Osteoblast (primary cell): Measurements from ENCODE around the gene RLF. TPM values are rescaled to one million over a fixed set of nuclear protein-coding genes. Genes with fewer than 3 reads are reported as not detected.
A peak's percentile ranks its signal among the peaks of the same experiment; 100 is the strongest.

ENCODE experiments used
- DNase-seq: peaks from one replicate; pipeline ENCODE4 v3.0.0; 2011; ENCODE audit warnings: low spot score, mixed read lengths; ENCODE audit not compliant: insufficient read length; ENCODE audit errors: missing footprints
- H2AFZ ChIP-seq: 2 replicates; pipeline ENCODE4 v1.6.0; 2011; ENCODE audit warnings: mild to moderate bottlenecking, low read length
- H3K27ac ChIP-seq: 2 replicates; pipeline ENCODE4 v1.5.1; 2011; ENCODE audit warnings: mild to moderate bottlenecking, low read depth, low read length, moderate library complexity
- H3K27me3 ChIP-seq: 2 replicates; pipeline ENCODE4 v1.6.0; 2012; ENCODE audit warnings: mild to moderate bottlenecking, control low read depth, inconsistent platforms, low read length, moderate library complexity; ENCODE audit not compliant: insufficient read depth
- H3K36me3 ChIP-seq: 2 replicates; pipeline ENCODE4 v1.5.1; 2011; ENCODE audit warnings: mild to moderate bottlenecking, low read length, control low read depth, moderate library complexity; ENCODE audit not compliant: insufficient read depth
- H3K4me1 ChIP-seq: 2 replicates; pipeline ENCODE4 v1.5.1; 2011; ENCODE audit warnings: mild to moderate bottlenecking, low read length, control low read depth, moderate library complexity; ENCODE audit not compliant: insufficient read depth
- H3K4me2 ChIP-seq: 2 replicates; pipeline ENCODE4 v1.6.0; 2011; ENCODE audit warnings: mild to moderate bottlenecking, low read length; ENCODE audit not compliant: insufficient read depth
- H3K4me3 ChIP-seq: fragments of 200-600 bp; sonication (generic); 3 replicates; pipeline ENCODE4 v1.5.1; 2012; ENCODE audit warnings: mild to moderate bottlenecking, low read length, inconsistent platforms; ENCODE audit not compliant: insufficient read depth
- H3K79me2 ChIP-seq: 2 replicates; pipeline ENCODE4 v1.6.0; 2012; ENCODE audit warnings: mild to moderate bottlenecking, low read length, control low read depth, inconsistent platforms; ENCODE audit not compliant: insufficient read depth
- H3K9me3 ChIP-seq: 2 replicates; pipeline ENCODE4 v1.5.1; 2011; ENCODE audit warnings: low read depth, low read length, control low read depth
- H4K20me1 ChIP-seq: 2 replicates; pipeline ENCODE4 v1.6.0; 2012; ENCODE audit warnings: mild to moderate bottlenecking, low read length, control low read depth; ENCODE audit not compliant: insufficient read depth
- CTCF ChIP-seq: IDR thresholded peaks from 2 replicates; pipeline ENCODE4 v1.5.1; 2011; ENCODE audit warnings: mild to moderate bottlenecking, low read depth, low read length, moderate library complexity; ENCODE audit errors: extremely low read depth
- total RNA-seq: library from RNA; depleted of rRNA; stranded (reverse); fragments of >200 nt; gene quantifications from 2 replicates; pipeline ENCODE4 v1.2.3, GENCODE V29; 2012

The RLF gene
- total RNA-seq, 1 donor, result 29.7 TPM

- Histone ChIP-seq H3K27me3 (peaks cover 19% of the 10 kb centered on the region), H3K4me1 (no peaks in the 10 kb centered on the region), H3K4me2 (no peak overlapping the region), H3K27ac (no peak overlapping the region), H2AFZ (no peak overlapping the region), H3K9me3 (no peaks in the 10 kb centered on the region), H4K20me1 (no peaks in the 10 kb centered on the region), H3K79me2 (no peaks in the 10 kb centered on the region), H3K36me3 (no peaks in the 10 kb centered on the region), H3K4me3 (no peak overlapping the region)
- DNase-seq, result no peak
- TF ChIP-seq CTCF, result no peak
Measured at GRCh38 chr1:40133839-40134238, 27.3 kb upstream of the RLF start.

DNA sequence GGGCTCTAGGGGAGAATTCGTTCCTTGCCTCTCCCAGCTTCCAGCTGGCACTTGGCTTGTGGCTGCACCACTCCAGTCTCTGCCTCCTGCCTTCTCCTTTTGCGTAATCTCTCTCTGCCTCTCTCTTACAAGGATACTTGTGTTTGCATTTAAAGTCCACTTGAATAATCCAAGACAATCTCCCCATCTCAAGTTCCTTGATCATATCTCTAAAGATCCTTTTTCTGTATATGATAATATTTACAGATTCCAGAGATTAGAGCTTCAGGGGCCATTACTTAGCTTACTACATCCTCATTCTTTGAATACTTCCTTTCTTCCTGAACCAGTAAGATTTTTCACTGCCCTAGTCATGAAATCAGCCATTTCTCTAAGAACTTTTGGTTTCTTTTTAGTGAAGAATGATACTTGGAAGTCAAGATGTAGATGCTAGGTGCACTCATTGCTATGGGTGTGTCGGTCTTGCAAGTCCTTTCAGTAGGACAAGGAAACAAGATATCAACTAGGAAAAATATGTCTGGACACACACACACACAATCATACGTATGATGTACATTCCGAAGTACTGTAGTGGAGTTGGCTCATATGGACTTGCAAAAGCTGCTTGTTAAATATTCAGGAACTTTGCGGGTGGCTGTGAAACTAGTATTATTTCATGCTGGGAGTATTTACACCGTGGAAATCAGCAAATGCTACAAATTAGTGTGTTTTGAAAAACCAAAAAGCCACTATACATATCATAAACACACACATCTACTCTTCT is 20.8 kb upstream of the RLF start:
- Histone ChIP-seq H2AFZ (peak overlapping the region; percentile 54), H3K27me3 (peaks cover 21% of the 10 kb centered on the region), H3K27ac (no peak overlapping the region), H3K79me2 (no peaks in the 10 kb centered on the region), H3K4me2 (peak overlapping the region; percentile 59), H3K9me3 (no peaks in the 10 kb centered on the region), H3K4me1 (peaks cover 3% of the 10 kb centered on the region), H3K4me3 (no peak overlapping the region), H3K36me3 (no peaks in the 10 kb centered on the region), H4K20me1 (no peaks in the 10 kb centered on the region)
- TF ChIP-seq CTCF, result no peak
- DNase-seq, result peak; percentile 44

- H3K79me2 ChIP-seq, result no peaks in the 10 kb centered on the region
- H3K4me2 ChIP-seq, result no peak overlapping the region
- TF ChIP-seq CTCF, result no peak
- H3K4me3 ChIP-seq, result no peak overlapping the region
- no peak for DNase-seq
- peaks cover 30% of the 10 kb centered on the region for H3K27me3 ChIP-seq
- H3K36me3 ChIP-seq, result no peaks in the 10 kb centered on the region
- H3K27ac ChIP-seq, result no peak overlapping the region
- H3K9me3 ChIP-seq, result no peaks in the 10 kb centered on the region
- H2AFZ ChIP-seq, result no peak overlapping the region
- no peaks in the 10 kb centered on the region for H4K20me1 ChIP-seq
- peaks cover 3% of the 10 kb centered on the region for H3K4me1 ChIP-seq
Measured at GRCh38 chr1:40141878-40142535, 19.2 kb upstream of the RLF start.

DNA sequence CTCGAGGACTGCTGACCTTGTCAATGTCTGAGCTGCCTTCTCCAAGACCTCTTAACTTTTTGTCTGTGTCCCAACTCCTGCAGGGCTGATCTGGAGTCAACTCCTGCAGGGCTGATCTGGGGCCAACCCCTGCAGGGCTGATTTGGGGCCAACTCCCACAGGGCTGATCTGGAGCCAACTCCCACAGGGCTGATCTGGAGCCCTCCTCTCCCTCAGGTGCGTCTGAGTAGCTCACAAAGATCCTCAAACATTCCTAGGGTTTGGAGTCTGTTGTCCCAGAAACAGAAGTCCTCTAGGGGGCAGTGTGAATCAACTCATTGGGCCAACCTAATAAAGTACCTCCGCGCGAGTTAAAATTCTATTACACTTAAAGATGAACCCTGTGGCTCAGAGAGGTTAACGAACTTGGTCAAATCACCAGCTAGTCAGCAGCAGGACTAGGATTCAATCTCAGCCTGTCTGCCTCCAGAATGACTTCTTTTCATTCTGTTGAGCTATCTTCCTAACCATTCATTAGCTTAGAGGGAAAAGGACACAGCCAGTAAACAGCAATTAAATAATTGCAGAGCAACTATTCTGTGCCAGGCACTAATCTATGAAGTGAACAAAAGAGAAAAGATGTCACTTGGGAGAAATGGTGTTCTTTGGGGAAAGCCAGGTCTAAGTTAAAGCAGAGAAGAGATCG is 17.2 kb upstream of the RLF start:
- no peak overlapping the region for H2AFZ ChIP-seq
- H3K4me2 ChIP-seq, result no peak overlapping the region
- peak; percentile 91 for TF ChIP-seq CTCF

More for the DNA sequence above, 17.2 kb upstream of the RLF start:
- H3K9me3 ChIP-seq, result no peaks in the 10 kb centered on the region
- no peak overlapping the region for H3K27ac ChIP-seq
- no peaks in the 10 kb centered on the region for H3K36me3 ChIP-seq
- peaks cover 38% of the 10 kb centered on the region for H3K27me3 ChIP-seq
- H4K20me1 ChIP-seq, result no peaks in the 10 kb centered on the region
- no peak overlapping the region for H3K4me3 ChIP-seq
- peak; percentile 76 for DNase-seq
- H3K79me2 ChIP-seq, result no peaks in the 10 kb centered on the region
- peaks cover 3% of the 10 kb centered on the region for H3K4me1 ChIP-seq
